HepG2 (cell line): ENCODE measurements around the gene PSMD5. TPM values are rescaled to one million over a fixed set of nuclear protein-coding genes. Genes with fewer than 3 reads are reported as not detected.

Source experiments
- ERF ChIP-seq: IDR thresholded peaks from 2 replicates; pipeline ENCODE4 v1.6.1; 2018; ENCODE audit warnings: missing biosample characterization, missing genetic modification reagents
- EZH2 ChIP-seq: conservative IDR thresholded peaks from 2 replicates; pipeline ENCODE4 v1.6.1; 2012; ENCODE audit warnings: mild to moderate bottlenecking, low read depth, low read length, moderate library complexity
- IRX3 ChIP-seq: sonication (generic); formaldehyde crosslinking; IDR thresholded peaks from 2 replicates; pipeline ENCODE4 v1.8.1; 2023; ENCODE audit warnings: mild to moderate bottlenecking, low read depth, missing genetic modification reagents, borderline replicate concordance
- KLF16 ChIP-seq, 2 experiments: sonication (generic) in 1 of 2; formaldehyde crosslinking in 1 of 2; IDR thresholded peaks; 2 replicates each; pipeline versions ENCODE4 v1.6.1 to v1.8.0; 2016 to 2023; ENCODE audit warnings: missing genetic modification reagents in 2 of 2, missing compliant biosample characterization in 1 of 2
- MEIS2 ChIP-seq: sonication (generic); formaldehyde crosslinking; IDR thresholded peaks from 2 replicates; pipeline ENCODE4 v1.9.0; 2021; ENCODE audit warnings: mild to moderate bottlenecking, missing genetic modification reagents
- MIER3 ChIP-seq: IDR thresholded peaks from 2 replicates; pipeline ENCODE4 v1.6.1; 2016; ENCODE audit warnings: missing compliant biosample characterization, borderline replicate concordance
- MTF1 ChIP-seq: sonication (generic); formaldehyde crosslinking; IDR thresholded peaks from 2 replicates; pipeline ENCODE4 v1.5.0; 2020; ENCODE audit warnings: missing genetic modification reagents
- PCBP1 ChIP-seq: fragments of 200-400 bp; formaldehyde crosslinking; IDR thresholded peaks from 2 replicates; pipeline ENCODE4 v1.6.1; 2017; ENCODE audit warnings: mild to moderate bottlenecking, low read depth, low read length, borderline replicate concordance
- PHF5A ChIP-seq: IDR thresholded peaks from one replicate; pipeline ENCODE4 v1.6.1; 2018; ENCODE audit warnings: low read depth, missing genetic modification reagents; ENCODE audit not compliant: unreplicated experiment
- REL ChIP-seq: sonication (generic); formaldehyde crosslinking; conservative IDR thresholded peaks from 2 replicates; pipeline ENCODE4 v1.8.0; 2022; ENCODE audit warnings: mild to moderate bottlenecking, missing genetic modification reagents, moderate library complexity
- SALL1 ChIP-seq: sonication (generic); formaldehyde crosslinking; IDR thresholded peaks from 2 replicates; pipeline ENCODE4 v1.8.0; 2022; ENCODE audit warnings: mild to moderate bottlenecking, missing genetic modification reagents
- SRY ChIP-seq: sonication (generic); formaldehyde crosslinking; IDR thresholded peaks from 2 replicates; pipeline ENCODE4 v1.8.0; 2022; ENCODE audit warnings: mild to moderate bottlenecking, missing genetic modification reagents
- U2AF2 ChIP-seq: fragments of 200-400 bp; formaldehyde crosslinking; IDR thresholded peaks from 2 replicates; pipeline ENCODE4 v1.6.1; 2017; ENCODE audit warnings: low read depth, mild to moderate bottlenecking, low read length
- ZNF232 ChIP-seq: sonication (generic); formaldehyde crosslinking; IDR thresholded peaks from 2 replicates; pipeline ENCODE4 v1.4.0; 2020; ENCODE audit warnings: missing genetic modification reagents, borderline replicate concordance
- ZNF431 ChIP-seq: sonication (generic); formaldehyde crosslinking; IDR thresholded peaks from 2 replicates; pipeline ENCODE4 v1.9.0; 2022; ENCODE audit warnings: missing genetic modification reagents, low read depth, mild to moderate bottlenecking, borderline replicate concordance
- ZNF780A ChIP-seq: sonication (generic); formaldehyde crosslinking; IDR thresholded peaks from 2 replicates; pipeline ENCODE4 v1.8.0; 2022; ENCODE audit warnings: mild to moderate bottlenecking, missing genetic modification reagents, moderate library complexity
- polyA plus RNA-seq, 8 experiments: library from polyadenylated mRNA; depleted of rRNA in 3 of 8; stranded (reverse) in 7 of 8; unstranded in 1 of 8; fragments of >200 nt; fragmentation: Illumina TruSeq in 4 of 8; extraction: Trizol in 4 of 8; gene quantifications; 2 replicates each; pipeline versions ENCODE4 v1.2.1 to v1.2.3, GENCODE V29; 2011 to 2016; ENCODE audit warnings: low read depth in 4 of 8, missing spikeins in 1 of 8, mixed read lengths in 1 of 8; ENCODE audit not compliant: insufficient read depth in 1 of 8
- total RNA-seq, 5 experiments: library from RNA; depleted of rRNA; stranded (reverse); fragments of >200 nt; fragmentation: Illumina TruSeq; extraction: Trizol; gene quantifications; 2 replicates each; pipeline ENCODE4 v1.2.3, GENCODE V29; 2016; ENCODE audit warnings: low read depth in 1 of 5
- TF ChIP-seq, protein P1 (sequence below): sonication (generic); formaldehyde crosslinking; IDR thresholded peaks from 2 replicates; pipeline ENCODE4 v1.4.0; 2020; ENCODE audit warnings: missing genetic modification reagents, borderline replicate concordance
- TF ChIP-seq, protein P2 (sequence below): sonication (generic); formaldehyde crosslinking; IDR thresholded peaks from 2 replicates; pipeline ENCODE4 v1.5.0; 2020; ENCODE audit warnings: missing genetic modification reagents
- TF ChIP-seq, protein P3 (sequence below): sonication (generic); formaldehyde crosslinking; conservative IDR thresholded peaks from 2 replicates; pipeline ENCODE4 v1.8.1; 2023; ENCODE audit warnings: missing genetic modification reagents
- TF ChIP-seq, protein P4 (sequence below): IDR thresholded peaks from 2 replicates; pipeline ENCODE4 v1.6.1; 2018; ENCODE audit warnings: missing genetic modification reagents
- TF ChIP-seq, protein P5 (sequence below): sonication (generic); formaldehyde crosslinking; IDR thresholded peaks from 2 replicates; pipeline ENCODE4 v1.5.1; 2020; ENCODE audit warnings: missing genetic modification reagents, mild to moderate bottlenecking, borderline replicate concordance

Gene PSMD5
- total and polyA plus RNA-seq, 2 of the 13 experiments (the other 11 are each of a cell fraction or from before 2014, with no cell fraction given): 12.7 to 18.1 TPM

DNA sequence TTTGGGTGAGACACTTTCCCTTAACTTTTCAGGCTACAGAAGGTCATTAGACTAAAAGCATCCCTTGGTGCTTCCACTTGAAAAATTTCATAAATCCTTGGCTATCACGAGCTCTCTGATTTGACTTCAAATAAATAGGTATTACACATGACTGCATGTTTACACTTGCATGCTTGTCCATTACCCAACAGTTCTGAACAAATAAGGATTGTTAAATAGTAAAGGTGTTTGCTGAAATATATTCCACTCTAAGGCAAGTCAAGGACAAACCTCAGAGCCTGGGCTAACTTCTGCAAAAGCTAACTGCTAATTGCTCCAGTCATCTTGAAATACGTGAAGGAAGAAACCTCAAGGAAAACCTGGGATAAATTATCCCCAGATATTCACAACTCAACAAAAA lies 64.0 kb downstream of the PSMD5 start (continued):
- TF ChIP-seq, protein P1, sequence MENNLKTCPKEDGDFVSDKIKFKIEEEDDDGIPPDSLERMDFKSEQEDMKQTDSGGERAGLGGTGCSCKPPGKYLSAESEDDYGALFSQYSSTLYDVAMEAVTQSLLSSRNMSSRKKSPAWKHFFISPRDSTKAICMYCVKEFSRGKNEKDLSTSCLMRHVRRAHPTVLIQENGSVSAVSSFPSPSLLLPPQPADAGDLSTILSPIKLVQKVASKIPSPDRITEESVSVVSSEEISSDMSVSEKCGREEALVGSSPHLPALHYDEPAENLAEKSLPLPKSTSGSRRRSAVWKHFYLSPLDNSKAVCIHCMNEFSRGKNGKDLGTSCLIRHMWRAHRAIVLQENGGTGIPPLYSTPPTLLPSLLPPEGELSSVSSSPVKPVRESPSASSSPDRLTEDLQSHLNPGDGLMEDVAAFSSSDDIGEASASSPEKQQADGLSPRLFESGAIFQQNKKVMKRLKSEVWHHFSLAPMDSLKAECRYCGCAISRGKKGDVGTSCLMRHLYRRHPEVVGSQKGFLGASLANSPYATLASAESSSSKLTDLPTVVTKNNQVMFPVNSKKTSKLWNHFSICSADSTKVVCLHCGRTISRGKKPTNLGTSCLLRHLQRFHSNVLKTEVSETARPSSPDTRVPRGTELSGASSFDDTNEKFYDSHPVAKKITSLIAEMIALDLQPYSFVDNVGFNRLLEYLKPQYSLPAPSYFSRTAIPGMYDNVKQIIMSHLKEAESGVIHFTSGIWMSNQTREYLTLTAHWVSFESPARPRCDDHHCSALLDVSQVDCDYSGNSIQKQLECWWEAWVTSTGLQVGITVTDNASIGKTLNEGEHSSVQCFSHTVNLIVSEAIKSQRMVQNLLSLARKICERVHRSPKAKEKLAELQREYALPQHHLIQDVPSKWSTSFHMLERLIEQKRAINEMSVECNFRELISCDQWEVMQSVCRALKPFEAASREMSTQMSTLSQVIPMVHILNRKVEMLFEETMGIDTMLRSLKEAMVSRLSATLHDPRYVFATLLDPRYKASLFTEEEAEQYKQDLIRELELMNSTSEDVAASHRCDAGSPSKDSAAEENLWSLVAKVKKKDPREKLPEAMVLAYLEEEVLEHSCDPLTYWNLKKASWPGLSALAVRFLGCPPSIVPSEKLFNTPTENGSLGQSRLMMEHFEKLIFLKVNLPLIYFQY (CRISPR knock-in tag): no peak
- TF ChIP-seq, protein P2, sequence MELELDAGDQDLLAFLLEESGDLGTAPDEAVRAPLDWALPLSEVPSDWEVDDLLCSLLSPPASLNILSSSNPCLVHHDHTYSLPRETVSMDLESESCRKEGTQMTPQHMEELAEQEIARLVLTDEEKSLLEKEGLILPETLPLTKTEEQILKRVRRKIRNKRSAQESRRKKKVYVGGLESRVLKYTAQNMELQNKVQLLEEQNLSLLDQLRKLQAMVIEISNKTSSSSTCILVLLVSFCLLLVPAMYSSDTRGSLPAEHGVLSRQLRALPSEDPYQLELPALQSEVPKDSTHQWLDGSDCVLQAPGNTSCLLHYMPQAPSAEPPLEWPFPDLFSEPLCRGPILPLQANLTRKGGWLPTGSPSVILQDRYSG (CRISPR knock-in tag): no peak
- TF ChIP-seq SRY (CRISPR knock-in tag): no peak
- no peak for TF ChIP-seq MEIS2 (CRISPR knock-in tag)
- TF ChIP-seq IRX3 (CRISPR knock-in tag): no peak
- no peak for TF ChIP-seq ZNF780A (CRISPR knock-in tag)
- TF ChIP-seq U2AF2: no peak
- TF ChIP-seq, protein P3, sequence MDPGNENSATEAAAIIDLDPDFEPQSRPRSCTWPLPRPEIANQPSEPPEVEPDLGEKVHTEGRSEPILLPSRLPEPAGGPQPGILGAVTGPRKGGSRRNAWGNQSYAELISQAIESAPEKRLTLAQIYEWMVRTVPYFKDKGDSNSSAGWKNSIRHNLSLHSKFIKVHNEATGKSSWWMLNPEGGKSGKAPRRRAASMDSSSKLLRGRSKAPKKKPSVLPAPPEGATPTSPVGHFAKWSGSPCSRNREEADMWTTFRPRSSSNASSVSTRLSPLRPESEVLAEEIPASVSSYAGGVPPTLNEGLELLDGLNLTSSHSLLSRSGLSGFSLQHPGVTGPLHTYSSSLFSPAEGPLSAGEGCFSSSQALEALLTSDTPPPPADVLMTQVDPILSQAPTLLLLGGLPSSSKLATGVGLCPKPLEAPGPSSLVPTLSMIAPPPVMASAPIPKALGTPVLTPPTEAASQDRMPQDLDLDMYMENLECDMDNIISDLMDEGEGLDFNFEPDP: no peak
- TF ChIP-seq ZNF232 (CRISPR knock-in tag): no peak
- no peak for TF ChIP-seq ERF
- TF ChIP-seq, protein P4, sequence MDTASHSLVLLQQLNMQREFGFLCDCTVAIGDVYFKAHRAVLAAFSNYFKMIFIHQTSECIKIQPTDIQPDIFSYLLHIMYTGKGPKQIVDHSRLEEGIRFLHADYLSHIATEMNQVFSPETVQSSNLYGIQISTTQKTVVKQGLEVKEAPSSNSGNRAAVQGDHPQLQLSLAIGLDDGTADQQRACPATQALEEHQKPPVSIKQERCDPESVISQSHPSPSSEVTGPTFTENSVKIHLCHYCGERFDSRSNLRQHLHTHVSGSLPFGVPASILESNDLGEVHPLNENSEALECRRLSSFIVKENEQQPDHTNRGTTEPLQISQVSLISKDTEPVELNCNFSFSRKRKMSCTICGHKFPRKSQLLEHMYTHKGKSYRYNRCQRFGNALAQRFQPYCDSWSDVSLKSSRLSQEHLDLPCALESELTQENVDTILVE (CRISPR knock-in tag): peak; percentile 84
- no peak for TF ChIP-seq EZH2
- TF ChIP-seq PHF5A (CRISPR knock-in tag): no peak
- peak; percentile 76 for TF ChIP-seq SALL1 (CRISPR knock-in tag)
- peak; percentile 85; the same call in 1 of the 2 replicates for TF ChIP-seq MIER3 (CRISPR knock-in tag)
- no peak for TF ChIP-seq MTF1 (CRISPR knock-in tag)
- TF ChIP-seq, protein P5, sequence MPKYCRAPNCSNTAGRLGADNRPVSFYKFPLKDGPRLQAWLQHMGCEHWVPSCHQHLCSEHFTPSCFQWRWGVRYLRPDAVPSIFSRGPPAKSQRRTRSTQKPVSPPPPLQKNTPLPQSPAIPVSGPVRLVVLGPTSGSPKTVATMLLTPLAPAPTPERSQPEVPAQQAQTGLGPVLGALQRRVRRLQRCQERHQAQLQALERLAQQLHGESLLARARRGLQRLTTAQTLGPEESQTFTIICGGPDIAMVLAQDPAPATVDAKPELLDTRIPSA: no peak
- TF ChIP-seq PCBP1: no peak
- no peak for TF ChIP-seq REL (CRISPR knock-in tag)
- no peak; the same call in 1 of the 2 replicates for TF ChIP-seq ZNF431 (CRISPR knock-in tag)
- TF ChIP-seq KLF16 (CRISPR knock-in tag; IDR thresholded peaks at IDR 0.05): peak in 1 of 2 experiments; percentile 90; a peak in 2 of 4 replicates
